ENCODE results near the gene HEMGN.

GRCh38 chr9:97987487-97987886 lies 49.5 kb upstream of the HEMGN start:
- no peak for TF ChIP-seq GATA3 (IDR thresholded peaks at IDR 0.05; ENCODE audit: low read depth, low read length)
- TF ChIP-seq GATA2 (IDR thresholded peaks at IDR 0.05; ENCODE audit: low read depth, low read length), result no peak
